OCI-LY7 (cell line): ENCODE results near the gene C9orf57. TPM values are rescaled to one million over a fixed set of nuclear protein-coding genes. Genes with fewer than 3 reads are reported as not detected.

Experiments used
- BruUV-seq: library from RNA; stranded (reverse); fragments of 400-500 nt; replicated peaks from 2 replicates; lab custom pipeline; 2021; lab: Mats Ljungman, UMichigan
- CTCF ChIA-PET: fragments of 300-600 bp; sonication (Branson Sonifier 250); formaldehyde crosslinking; loops from one replicate; lab custom pipeline; 2022; ENCODE audit warnings: antibody characterized with exemption; ENCODE audit not compliant: unreplicated experiment; lab: Charles Lee
- POLR2A ChIA-PET: fragments of 300-600 bp; sonication (Branson Sonifier 250); formaldehyde crosslinking; loops from one replicate; lab custom pipeline; 2022; ENCODE audit warnings: antibody characterized with exemption; lab: Charles Lee
- DNase-seq: peaks from one replicate; pipeline ENCODE4 v3.0.0-alpha.2; 2015; ENCODE audit warnings: low spot score
- H2AFZ ChIP-seq: fragments of 200-600 bp; sonication (generic), shearing (Covaris generic); 2 replicates; pipeline ENCODE4 v1.6.1; 2014; ENCODE audit warnings: mild to moderate bottlenecking, antibody characterized with exemption, low read length, moderate library complexity
- H3K27ac ChIP-seq: fragments of 200-600 bp; sonication (generic); 2 replicates; pipeline ENCODE4 v1.5.1; 2014; ENCODE audit warnings: mixed run types, low read depth, mild to moderate bottlenecking, moderate library complexity, low read length, inconsistent platforms; ENCODE audit not compliant: poor library complexity, severe bottlenecking
- H3K36me3 ChIP-seq: fragments of 200-600 bp; sonication (generic); 2 replicates; pipeline ENCODE4 v1.6.1; 2014; ENCODE audit warnings: mild to moderate bottlenecking, antibody characterized with exemption, low read length, moderate library complexity, mixed read lengths; ENCODE audit not compliant: insufficient read depth
- H3K4me1 ChIP-seq: fragments of 200-600 bp; sonication (generic); 2 replicates; pipeline ENCODE4 v1.5.1; 2014; ENCODE audit warnings: mild to moderate bottlenecking, low read length; ENCODE audit not compliant: insufficient read depth, poor library complexity, severe bottlenecking
- H3K4me2 ChIP-seq: fragments of 200-600 bp; sonication (generic); 2 replicates; pipeline ENCODE4 v1.6.1; 2014; ENCODE audit warnings: mild to moderate bottlenecking, low read length
- H3K4me3 ChIP-seq: fragments of 200-600 bp; sonication (generic); 2 replicates; pipeline ENCODE4 v1.5.1; 2014; ENCODE audit warnings: mild to moderate bottlenecking, low read depth, low read length; ENCODE audit not compliant: poor library complexity, severe bottlenecking
- H3K79me2 ChIP-seq: fragments of 200-600 bp; sonication (generic); 2 replicates; pipeline ENCODE4 v1.6.1; 2016; ENCODE audit warnings: low read depth, mild to moderate bottlenecking, low read length, moderate library complexity, mixed read lengths; ENCODE audit not compliant: insufficient read depth
- H3K9me2 ChIP-seq: fragments of 200-600 bp; sonication (generic); 2 replicates; pipeline ENCODE4 v1.6.1; 2016; ENCODE audit warnings: mild to moderate bottlenecking, low read length, mixed read lengths; ENCODE audit not compliant: insufficient read depth
- H3K9me3 ChIP-seq: fragments of 200-600 bp; sonication (generic); 2 replicates; pipeline ENCODE4 v1.6.1; 2014; ENCODE audit warnings: mild to moderate bottlenecking, mixed run types, low read length, mixed read lengths
- H4K20me1 ChIP-seq: fragments of 200-600 bp; sonication (generic); 2 replicates; pipeline ENCODE4 v1.6.1; 2014; ENCODE audit warnings: mild to moderate bottlenecking, antibody characterized with exemption, low read length, moderate library complexity, mixed read lengths; ENCODE audit not compliant: insufficient read depth
- EZH2phosphoT487 ChIP-seq: fragments of 200-600 bp; sonication (generic); IDR thresholded peaks from 2 replicates; pipeline ENCODE4 v1.6.1; 2018; ENCODE audit warnings: low read depth, borderline replicate concordance, mild to moderate bottlenecking, mixed run types, antibody characterized with exemption, low read length, moderate library complexity, mixed read lengths
- intact Hi-C: fragments of 100-400 bp; cut with micrococcal nuclease; formaldehyde crosslinking; loops from one replicate; pipeline ENCODE4 v1.10.0; 2022; ENCODE audit not compliant: unreplicated experiment
- total RNA-seq, 2 experiments: library from RNA; depleted of rRNA in 1 of 2; stranded (reverse); fragments of >200 nt in 1 of 2; shearing (Covaris generic) in 1 of 2; gene quantifications; 2 replicates each; pipeline ENCODE4 v1.2.3, GENCODE V29; 2014 to 2022
- TF ChIP-seq, protein P1 (sequence below): fragments of 200-600 bp; sonication (generic); conservative IDR thresholded peaks from 2 replicates; pipeline ENCODE4 v1.5.1; 2014; ENCODE audit warnings: mild to moderate bottlenecking, antibody characterized with exemption, low read length, moderate library complexity, mixed read lengths

The C9orf57 gene
- total RNA-seq, 2 experiments from 2014 or later: not detected

DNA sequence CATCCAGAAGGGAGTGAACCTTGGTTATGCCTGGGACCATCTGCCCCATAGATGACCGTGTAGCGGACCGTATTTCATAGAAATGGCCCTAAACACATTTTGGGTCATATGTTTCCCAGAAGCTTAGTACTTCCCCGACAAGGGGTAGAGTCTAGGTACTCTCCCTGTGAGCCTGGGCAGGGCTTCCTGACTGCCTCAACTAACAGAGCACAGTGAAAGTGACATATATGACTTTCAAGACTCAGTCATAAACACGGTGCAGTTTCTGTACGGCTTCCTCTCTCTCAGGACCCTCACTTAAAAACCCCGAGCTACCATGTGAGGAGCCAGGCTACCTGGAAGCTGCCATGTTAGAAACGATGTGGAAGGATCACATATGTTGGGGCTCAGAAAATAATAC, 20.9 kb downstream of the C9orf57 start:
- no peak for DNase-seq
- CTCF ChIA-PET: interaction anchor here (1.0 to 2.0 kb wide), 2 partner anchors 14 to 233 kb away, joined by 4 to 11 read pairs; no protein-coding TSS in a partner anchor
- Histone ChIP-seq H4K20me1 (no peaks in the 10 kb centered on the region), H3K79me2 (no peaks in the 10 kb centered on the region), H3K36me3 (no peaks in the 10 kb centered on the region), H3K9me2 (no peaks in the 10 kb centered on the region), H3K27ac (no peak overlapping the region), H3K4me3 (no peak overlapping the region), H2AFZ (no peak overlapping the region), H3K9me3 (no peaks in the 10 kb centered on the region), H3K4me2 (no peak overlapping the region), H3K4me1 (no peaks in the 10 kb centered on the region)
- intact Hi-C loops: loop anchor here (1.0 to 2.0 kb wide), 2 partner anchors 233 to 553 kb away; no protein-coding TSS in a partner anchor
- POLR2A ChIA-PET: interaction anchor here (0.6 to 0.9 kb wide), 2 partner anchors 272 to 388 kb away, joined by 3 to 9 read pairs; no protein-coding TSS in a partner anchor
- TF ChIP-seq EZH2phosphoT487: no peak
- TF ChIP-seq, protein P1, sequence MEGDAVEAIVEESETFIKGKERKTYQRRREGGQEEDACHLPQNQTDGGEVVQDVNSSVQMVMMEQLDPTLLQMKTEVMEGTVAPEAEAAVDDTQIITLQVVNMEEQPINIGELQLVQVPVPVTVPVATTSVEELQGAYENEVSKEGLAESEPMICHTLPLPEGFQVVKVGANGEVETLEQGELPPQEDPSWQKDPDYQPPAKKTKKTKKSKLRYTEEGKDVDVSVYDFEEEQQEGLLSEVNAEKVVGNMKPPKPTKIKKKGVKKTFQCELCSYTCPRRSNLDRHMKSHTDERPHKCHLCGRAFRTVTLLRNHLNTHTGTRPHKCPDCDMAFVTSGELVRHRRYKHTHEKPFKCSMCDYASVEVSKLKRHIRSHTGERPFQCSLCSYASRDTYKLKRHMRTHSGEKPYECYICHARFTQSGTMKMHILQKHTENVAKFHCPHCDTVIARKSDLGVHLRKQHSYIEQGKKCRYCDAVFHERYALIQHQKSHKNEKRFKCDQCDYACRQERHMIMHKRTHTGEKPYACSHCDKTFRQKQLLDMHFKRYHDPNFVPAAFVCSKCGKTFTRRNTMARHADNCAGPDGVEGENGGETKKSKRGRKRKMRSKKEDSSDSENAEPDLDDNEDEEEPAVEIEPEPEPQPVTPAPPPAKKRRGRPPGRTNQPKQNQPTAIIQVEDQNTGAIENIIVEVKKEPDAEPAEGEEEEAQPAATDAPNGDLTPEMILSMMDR: no peak
- BruUV-seq: no TSS peak

- no peaks in the 10 kb centered on the region for H3K36me3 ChIP-seq
- POLR2A ChIA-PET: interaction anchor here (0.9 kb wide), 1 partner anchor 388 kb away, joined by 9 read pairs; no protein-coding TSS in a partner anchor
- DNase-seq: peak; percentile 64
- no peaks in the 10 kb centered on the region for H3K79me2 ChIP-seq
- H3K9me2 ChIP-seq: no peaks in the 10 kb centered on the region
- H3K27ac ChIP-seq: no peak overlapping the region
- no peak overlapping the region for H2AFZ ChIP-seq
- H3K9me3 ChIP-seq: no peaks in the 10 kb centered on the region
- intact Hi-C loops: loop anchor here (1.0 to 2.0 kb wide), 2 partner anchors 233 to 554 kb away; no protein-coding TSS in a partner anchor
- H4K20me1 ChIP-seq: no peaks in the 10 kb centered on the region
- BruUV-seq: no TSS peak
- CTCF ChIA-PET: interaction anchor here (1.0 to 2.0 kb wide), 2 partner anchors 13 to 233 kb away, joined by 4 to 11 read pairs; no protein-coding TSS in a partner anchor
- no peak overlapping the region for H3K4me3 ChIP-seq
- no peaks in the 10 kb centered on the region for H3K4me1 ChIP-seq
- TF ChIP-seq, protein P1: peak; percentile 86
- TF ChIP-seq EZH2phosphoT487: no peak
- no peak overlapping the region for H3K4me2 ChIP-seq
Measured at GRCh38 chr9:72038890-72039410, 21.5 kb downstream of the C9orf57 start.

DNA sequence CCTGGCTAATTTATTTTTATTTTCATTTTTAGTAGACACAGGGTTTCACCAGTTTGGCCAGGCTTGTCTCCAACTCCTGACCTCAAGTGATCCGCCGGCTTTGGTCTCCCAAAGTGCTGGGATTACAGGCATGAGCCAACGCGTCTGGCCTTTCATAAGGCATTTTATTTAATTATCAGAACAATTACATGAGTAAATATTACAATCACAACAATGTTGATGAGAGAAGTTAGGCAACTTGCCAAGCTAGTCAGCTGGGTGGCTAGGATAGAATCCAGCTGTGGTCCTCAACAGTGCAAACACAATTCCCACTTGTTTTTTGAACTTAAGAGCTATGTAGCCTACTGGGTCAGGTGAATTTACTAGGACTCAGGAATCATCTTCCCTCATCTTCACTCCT, 22.0 kb downstream of the C9orf57 start:
- Histone ChIP-seq H3K79me2 (no peaks in the 10 kb centered on the region), H3K27ac (no peak overlapping the region), H4K20me1 (no peaks in the 10 kb centered on the region), H3K4me3 (no peak overlapping the region), H3K36me3 (no peaks in the 10 kb centered on the region), H3K9me3 (no peaks in the 10 kb centered on the region), H3K4me2 (no peak overlapping the region), H3K4me1 (no peaks in the 10 kb centered on the region), H2AFZ (no peak overlapping the region), H3K9me2 (no peaks in the 10 kb centered on the region)
- POLR2A ChIA-PET: interaction anchor here (0.6 to 0.9 kb wide), 2 partner anchors 387 to 435 kb away, joined by 3 to 9 read pairs; no protein-coding TSS in a partner anchor
- TF ChIP-seq EZH2phosphoT487: no peak
- TF ChIP-seq, protein P1: no peak
- DNase-seq: no peak
- CTCF ChIA-PET: interaction anchor here (1.0 to 2.0 kb wide), 2 partner anchors 13 to 234 kb away, joined by 4 to 11 read pairs; no protein-coding TSS in a partner anchor
- intact Hi-C loops: loop anchor here (2.0 kb wide), 1 partner anchor 554 kb away; no protein-coding TSS in a partner anchor
- no TSS peak for BruUV-seq
